Measurements from ENCODE around the gene PALD1. TPM values are rescaled to one million over a fixed set of nuclear protein-coding genes. Genes with fewer than 3 reads are reported as not detected.

PALD1 gene
- total and polyA plus RNA-seq, 7 donors: 1.8 to 33.8 (median 13.9) TPM

DNA sequence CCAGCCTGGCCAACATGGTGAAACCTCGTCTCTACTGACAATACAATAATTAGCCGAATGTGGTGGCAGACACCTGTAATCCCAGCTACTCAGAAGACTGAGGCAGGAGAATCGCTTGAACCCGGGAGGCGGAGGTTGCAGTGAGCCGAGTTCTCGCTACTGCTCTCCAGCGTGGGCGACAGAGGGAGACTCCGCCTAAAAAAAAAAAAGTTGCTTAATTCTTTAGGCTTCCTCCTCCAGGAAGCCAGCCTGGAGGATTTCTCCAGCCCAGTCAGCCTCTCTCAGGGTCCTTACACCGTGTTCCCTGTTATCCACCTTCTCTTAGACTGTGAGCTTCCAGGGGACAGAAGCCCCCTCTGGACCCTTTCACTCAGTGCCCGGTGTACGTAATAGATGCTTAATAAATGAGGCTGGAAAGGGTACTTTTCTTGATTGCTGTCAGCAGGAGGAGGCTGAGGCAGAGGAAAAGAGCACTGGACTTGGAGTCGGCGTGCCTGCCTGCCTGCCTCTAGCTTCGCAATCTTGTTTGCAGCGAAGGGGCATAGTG, 20.7 kb upstream of the PALD1 start:
- Histone ChIP-seq H3K36me3 (no peaks in the 10 kb centered on the region), H3K4me1 (peaks cover 0 to 49% (median 30%) of the 10 kb centered on the region in 4 donors), H3K9me3 (no peaks in the 10 kb centered on the region), H3K27ac (peak overlapping the region; percentile 85 to 88 (median 86)), H3K4me3 (peak overlapping the region in 3 of 4 donors; percentile 38 to 49 (median 44)), H3K27me3 (no peaks in the 10 kb centered on the region)
- WGBS, 2 donors: 44 to 56% methylated on average over 17 of the region's 17 CpGs
- TF ChIP-seq, protein P1, sequence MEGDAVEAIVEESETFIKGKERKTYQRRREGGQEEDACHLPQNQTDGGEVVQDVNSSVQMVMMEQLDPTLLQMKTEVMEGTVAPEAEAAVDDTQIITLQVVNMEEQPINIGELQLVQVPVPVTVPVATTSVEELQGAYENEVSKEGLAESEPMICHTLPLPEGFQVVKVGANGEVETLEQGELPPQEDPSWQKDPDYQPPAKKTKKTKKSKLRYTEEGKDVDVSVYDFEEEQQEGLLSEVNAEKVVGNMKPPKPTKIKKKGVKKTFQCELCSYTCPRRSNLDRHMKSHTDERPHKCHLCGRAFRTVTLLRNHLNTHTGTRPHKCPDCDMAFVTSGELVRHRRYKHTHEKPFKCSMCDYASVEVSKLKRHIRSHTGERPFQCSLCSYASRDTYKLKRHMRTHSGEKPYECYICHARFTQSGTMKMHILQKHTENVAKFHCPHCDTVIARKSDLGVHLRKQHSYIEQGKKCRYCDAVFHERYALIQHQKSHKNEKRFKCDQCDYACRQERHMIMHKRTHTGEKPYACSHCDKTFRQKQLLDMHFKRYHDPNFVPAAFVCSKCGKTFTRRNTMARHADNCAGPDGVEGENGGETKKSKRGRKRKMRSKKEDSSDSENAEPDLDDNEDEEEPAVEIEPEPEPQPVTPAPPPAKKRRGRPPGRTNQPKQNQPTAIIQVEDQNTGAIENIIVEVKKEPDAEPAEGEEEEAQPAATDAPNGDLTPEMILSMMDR (IDR thresholded peaks at IDR 0.05): no peak
- TF ChIP-seq POLR2A (IDR thresholded peaks at IDR 0.05) (no peak), POLR2AphosphoS5 (IDR thresholded peaks at IDR 0.05) (no peak), EP300 (IDR thresholded peaks at IDR 0.05) (no peak)
- intact Hi-C loops (cut with DNase I): loop anchor here (5.0 to 10.0 kb wide), 3 partner anchors 96 to 427 kb away; partner anchors contain the start of gene PCBD1
- no peak for DNase-seq

DNA sequence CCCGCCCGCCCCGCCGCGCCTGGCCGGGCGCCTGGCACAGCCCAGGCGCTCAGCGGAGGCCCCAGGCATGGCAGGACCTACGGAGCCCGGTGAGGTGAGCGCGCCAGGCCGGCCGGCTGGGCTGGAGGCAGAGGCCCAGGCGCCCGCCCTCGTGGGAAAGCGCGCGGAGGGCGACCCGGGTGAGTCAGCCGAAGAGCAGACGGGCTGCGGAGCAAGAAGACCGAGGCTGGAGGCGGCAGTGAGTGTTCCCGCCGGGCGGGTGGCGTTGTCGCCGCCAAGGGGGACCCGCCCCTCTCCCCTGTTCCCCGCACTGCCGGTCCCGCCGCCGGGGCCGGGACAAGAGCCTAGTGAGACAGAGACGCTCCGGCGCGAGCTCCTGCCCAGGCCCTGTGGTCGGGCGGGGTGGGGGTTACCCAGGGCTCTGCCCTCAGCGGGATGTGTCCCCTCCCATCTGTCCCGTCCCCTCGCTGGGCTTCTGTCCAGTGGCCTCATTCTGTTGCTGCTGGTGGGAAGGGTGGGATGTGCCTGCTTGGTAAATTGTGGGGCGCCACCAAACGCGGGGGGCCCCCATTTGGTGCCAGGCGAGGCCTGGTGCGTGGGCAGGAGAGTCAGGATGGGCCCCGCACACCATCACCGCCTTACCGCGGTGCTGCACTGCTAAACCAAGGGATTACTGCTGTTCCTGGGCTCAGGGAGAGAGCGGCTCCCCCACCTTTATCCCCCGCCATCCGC, 20.1 kb upstream of the PALD1 start:
- TF ChIP-seq, protein P1 (IDR thresholded peaks at IDR 0.05): peak in 1 of 4 experiments; percentile 7
- TF ChIP-seq EP300 (IDR thresholded peaks at IDR 0.05): no peak
- TF ChIP-seq POLR2AphosphoS5 (IDR thresholded peaks at IDR 0.05): peak in 3 of 4 donors; percentile 45 to 77 (median 68)
- TF ChIP-seq POLR2A (IDR thresholded peaks at IDR 0.05): peak in 1 of 2 donors; percentile 24
- H3K27ac ChIP-seq: peak overlapping the region; percentile 85 to 88 (median 86)
- DNase-seq: peak; percentile 92
- H3K27me3 ChIP-seq: no peaks in the 10 kb centered on the region
- 7% methylated on average over 62 of the region's 62 CpGs for WGBS, 2 donors
- peak overlapping the region; percentile 20 to 49 (median 41) for H3K4me3 ChIP-seq
- intact Hi-C loops (cut with DNase I): loop anchor here (5.0 to 10.0 kb wide), 3 partner anchors 96 to 426 kb away; partner anchors contain the start of gene PCBD1
- no peaks in the 10 kb centered on the region for H3K9me3 ChIP-seq
- peaks cover 0 to 52% (median 35%) of the 10 kb centered on the region in 4 donors for H3K4me1 ChIP-seq
- H3K36me3 ChIP-seq: no peaks in the 10 kb centered on the region

DNA sequence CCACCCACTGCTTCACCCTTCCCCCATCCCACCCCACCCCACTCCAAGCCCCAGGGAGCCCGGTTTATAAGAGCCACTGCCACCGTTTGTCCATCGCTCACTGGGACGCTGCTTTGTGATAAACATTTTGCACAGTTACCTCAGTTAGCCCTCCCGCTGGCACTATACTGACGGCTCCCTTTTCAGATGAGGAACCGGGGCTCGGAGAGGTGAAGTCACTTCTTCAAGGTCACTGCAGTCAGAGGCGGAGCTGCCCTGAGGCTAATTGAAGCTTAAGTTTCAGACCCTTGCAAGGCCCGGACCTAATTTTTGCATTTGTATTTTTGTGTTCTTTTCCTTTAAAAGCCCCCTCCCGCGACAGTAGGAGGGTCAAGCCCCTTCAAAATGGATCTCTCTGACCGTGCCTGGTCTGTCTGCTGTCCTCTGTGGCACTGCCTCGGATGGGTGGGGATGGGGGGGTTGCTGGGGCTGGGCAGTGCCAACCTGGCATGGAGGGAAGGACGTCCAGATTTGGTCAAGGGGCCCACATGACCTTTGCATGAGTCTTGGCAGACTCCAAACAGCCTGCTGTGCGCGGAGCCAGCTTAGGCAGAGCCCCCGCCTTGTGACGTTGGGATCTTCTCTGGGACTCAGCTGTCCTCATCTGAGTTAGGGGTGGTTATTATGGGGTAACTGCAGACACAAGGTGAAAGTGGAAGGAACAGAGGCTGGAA, 19.4 kb upstream of the PALD1 start:
- Histone ChIP-seq H3K4me1 (peaks cover 0 to 56% (median 35%) of the 10 kb centered on the region in 4 donors), H3K9me3 (no peaks in the 10 kb centered on the region), H3K27ac (peak overlapping the region; percentile 85 to 88 (median 86)), H3K4me3 (peak overlapping the region; percentile 20 to 49 (median 41)), H3K27me3 (no peaks in the 10 kb centered on the region), H3K36me3 (no peaks in the 10 kb centered on the region)
- peak; percentile 84 for DNase-seq
- 31 to 40% methylated on average over 19 of the region's 19 CpGs for WGBS, 2 donors
- intact Hi-C loops (cut with DNase I): loop anchor here (5.0 to 10.0 kb wide), 3 partner anchors 97 to 426 kb away; partner anchors contain the start of gene PCBD1
- TF ChIP-seq POLR2A (IDR thresholded peaks at IDR 0.05) (no peak), POLR2AphosphoS5 (IDR thresholded peaks at IDR 0.05) (no peak), EP300 (IDR thresholded peaks at IDR 0.05) (no peak)
- TF ChIP-seq, protein P1 (IDR thresholded peaks at IDR 0.05): no peak

DNA sequence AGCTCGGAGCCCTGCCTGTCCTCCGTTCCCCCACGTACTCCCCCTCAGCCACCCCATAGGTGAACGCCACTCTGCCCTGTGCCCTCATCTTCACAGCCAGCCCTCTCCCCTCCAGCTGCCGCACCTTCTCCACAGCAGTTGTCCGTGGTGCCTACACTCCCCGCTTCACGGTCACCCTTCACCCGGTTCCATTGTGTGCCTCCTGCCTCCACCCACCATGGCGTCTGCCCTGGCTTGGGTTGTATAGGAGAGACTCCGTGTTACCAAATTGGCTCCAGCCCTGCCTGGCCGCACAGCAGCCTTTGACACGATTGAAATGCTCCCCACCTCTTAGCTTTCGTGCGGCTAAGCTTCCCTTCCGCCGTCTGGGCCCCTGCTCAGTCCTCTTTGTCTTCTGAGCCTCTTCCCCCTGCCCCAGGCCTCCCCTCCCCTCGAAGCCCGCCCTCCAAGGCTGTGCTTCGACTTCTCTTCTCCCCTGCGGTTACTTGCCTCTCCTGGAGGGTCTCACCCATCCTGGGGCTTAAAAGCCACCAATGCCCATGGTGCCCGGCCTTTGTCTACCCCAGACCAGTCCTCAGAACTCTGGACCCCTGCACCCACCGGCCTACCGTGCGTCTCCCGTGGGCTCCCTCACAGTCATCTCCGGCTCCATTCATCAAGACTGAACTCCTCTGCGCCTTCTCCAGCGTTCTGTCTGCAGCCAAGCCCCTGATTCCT, 18.6 kb upstream of the PALD1 start:
- H3K9me3 ChIP-seq: no peaks in the 10 kb centered on the region
- 63 to 74% methylated on average over 29 of the region's 29 CpGs for WGBS, 2 donors
- intact Hi-C loops (cut with DNase I): loop anchor here (5.0 to 10.0 kb wide), 3 partner anchors 98 to 425 kb away; partner anchors contain the start of gene PCBD1
- H3K27ac ChIP-seq: peak overlapping the region; percentile 85 to 88 (median 86)
- H3K36me3 ChIP-seq: no peaks in the 10 kb centered on the region
- DNase-seq: no peak
- H3K27me3 ChIP-seq: no peaks in the 10 kb centered on the region
- H3K4me1 ChIP-seq: peaks cover 0 to 56% (median 35%) of the 10 kb centered on the region in 4 donors
- TF ChIP-seq, protein P1 (IDR thresholded peaks at IDR 0.05): no peak
- TF ChIP-seq EP300 (IDR thresholded peaks at IDR 0.05) (no peak), POLR2A (IDR thresholded peaks at IDR 0.05) (no peak), POLR2AphosphoS5 (IDR thresholded peaks at IDR 0.05) (no peak)
- no peak overlapping the region for H3K4me3 ChIP-seq

Data from sigmoid colon (tissue), 7 donors.